SJSA1 (cell line): ENCODE measurements around the gene CAV2. TPM values are rescaled to one million over a fixed set of nuclear protein-coding genes. Genes with fewer than 3 reads are reported as not detected.

Experiments
- DNase-seq, 2 experiments: peaks; one replicate each; pipeline ENCODE4 v3.0.0-alpha.2; 2015 to 2020; ENCODE audit warnings: low spot score in 2 of 2, low read depth in 1 of 2
- H3K27ac ChIP-seq: fragments of 250-450 bp; sonication (Bioruptor Pico); 2 replicates; pipeline ENCODE4 v1.5.1; 2020; ENCODE audit warnings: mild to moderate bottlenecking, moderate library complexity
- H3K27me3 ChIP-seq: fragments of 250-450 bp; sonication (Bioruptor Pico); replicated peaks from 2 replicates; pipeline ENCODE4 v1.5.1; 2020; ENCODE audit warnings: mild to moderate bottlenecking, moderate library complexity
- H3K36me3 ChIP-seq: fragments of 250-450 bp; sonication (Bioruptor Pico); 2 replicates; pipeline ENCODE4 v1.5.1; 2020; ENCODE audit warnings: mild to moderate bottlenecking
- H3K4me1 ChIP-seq: fragments of 250-450 bp; sonication (Bioruptor Pico); replicated peaks from 2 replicates; pipeline ENCODE4 v1.6.1; 2021; ENCODE audit warnings: mild to moderate bottlenecking
- H3K4me3 ChIP-seq: fragments of 250-450 bp; sonication (Bioruptor Pico); 2 replicates; pipeline ENCODE4 v1.5.1; 2020; ENCODE audit warnings: mild to moderate bottlenecking
- H3K9me3 ChIP-seq: fragments of 250-450 bp; sonication (Bioruptor Pico); replicated peaks from 2 replicates; pipeline ENCODE4 v1.5.1; 2020; ENCODE audit warnings: mild to moderate bottlenecking
- total RNA-seq: library from RNA; depleted of rRNA; stranded (reverse); fragments of >200 nt; shearing (Covaris generic); gene quantifications from 2 replicates; pipeline ENCODE4 v1.2.3, GENCODE V29; 2014; rRNA removed

The CAV2 gene
- total RNA-seq, 1 experiment from 2014 or later: 130 TPM

DNA sequence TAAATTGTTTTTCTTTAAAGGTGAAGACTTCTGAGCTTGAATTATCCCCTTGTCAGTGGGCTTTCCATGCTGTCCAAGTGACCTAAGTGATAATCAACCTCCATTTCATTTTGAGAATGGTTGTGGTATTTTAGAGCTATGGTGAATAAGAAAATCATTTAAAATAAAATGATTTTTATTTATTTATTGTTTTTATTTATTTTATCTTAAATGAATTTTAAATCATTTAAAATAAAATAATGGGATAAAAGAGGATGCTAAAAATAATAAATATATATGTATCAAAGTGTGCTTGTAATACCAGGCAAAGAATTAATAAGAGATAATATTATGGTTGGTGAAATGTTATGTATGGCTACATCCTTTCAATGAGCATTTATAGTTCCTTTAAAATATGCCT is 49.8 kb downstream of the CAV2 start:
- H3K4me1 ChIP-seq: peaks cover 30% of the 10 kb centered on the region

DNA sequence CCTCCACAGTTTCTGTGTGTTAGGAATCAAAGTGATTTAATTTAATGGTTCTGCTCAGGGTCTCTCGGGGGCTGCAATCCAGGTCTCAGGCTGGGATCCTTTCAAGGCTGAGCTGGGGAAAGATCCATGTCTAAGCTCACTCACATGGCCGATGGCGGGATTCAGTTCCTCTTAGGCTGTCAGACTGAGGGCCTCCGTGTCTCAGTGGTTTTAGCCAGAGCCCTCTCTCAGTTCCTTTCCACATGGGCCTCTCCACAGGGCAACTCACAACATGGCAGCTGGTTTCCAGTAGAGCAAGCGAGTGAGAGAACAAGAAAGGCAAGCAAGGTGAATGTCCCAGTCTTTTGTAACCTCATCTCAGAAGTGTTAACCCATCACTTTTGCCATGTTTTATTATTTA is 52.2 kb downstream of the CAV2 start:
- DNase-seq: no peak
- H3K9me3 ChIP-seq: no peaks in the 10 kb centered on the region
- H3K36me3 ChIP-seq: peaks cover 40% of the 10 kb centered on the region
- H3K4me3 ChIP-seq: no peak overlapping the region
- peaks cover 11% of the 10 kb centered on the region; the same call in 1 of the 2 replicates for H3K4me1 ChIP-seq
- no peaks in the 10 kb centered on the region for H3K27me3 ChIP-seq
- no peak overlapping the region for H3K27ac ChIP-seq

More for the DNA sequence above, 49.8 kb downstream of the CAV2 start:
- Histone ChIP-seq H3K36me3 (peaks cover 37% of the 10 kb centered on the region), H3K27me3 (no peaks in the 10 kb centered on the region), H3K9me3 (no peaks in the 10 kb centered on the region), H3K4me3 (no peak overlapping the region), H3K27ac (no peak overlapping the region)
- no peak for DNase-seq

GRCh38 chr7:116552602-116553001 is 53.1 kb downstream of the CAV2 start:
- H3K36me3 ChIP-seq: peaks cover 34% of the 10 kb centered on the region

DNA sequence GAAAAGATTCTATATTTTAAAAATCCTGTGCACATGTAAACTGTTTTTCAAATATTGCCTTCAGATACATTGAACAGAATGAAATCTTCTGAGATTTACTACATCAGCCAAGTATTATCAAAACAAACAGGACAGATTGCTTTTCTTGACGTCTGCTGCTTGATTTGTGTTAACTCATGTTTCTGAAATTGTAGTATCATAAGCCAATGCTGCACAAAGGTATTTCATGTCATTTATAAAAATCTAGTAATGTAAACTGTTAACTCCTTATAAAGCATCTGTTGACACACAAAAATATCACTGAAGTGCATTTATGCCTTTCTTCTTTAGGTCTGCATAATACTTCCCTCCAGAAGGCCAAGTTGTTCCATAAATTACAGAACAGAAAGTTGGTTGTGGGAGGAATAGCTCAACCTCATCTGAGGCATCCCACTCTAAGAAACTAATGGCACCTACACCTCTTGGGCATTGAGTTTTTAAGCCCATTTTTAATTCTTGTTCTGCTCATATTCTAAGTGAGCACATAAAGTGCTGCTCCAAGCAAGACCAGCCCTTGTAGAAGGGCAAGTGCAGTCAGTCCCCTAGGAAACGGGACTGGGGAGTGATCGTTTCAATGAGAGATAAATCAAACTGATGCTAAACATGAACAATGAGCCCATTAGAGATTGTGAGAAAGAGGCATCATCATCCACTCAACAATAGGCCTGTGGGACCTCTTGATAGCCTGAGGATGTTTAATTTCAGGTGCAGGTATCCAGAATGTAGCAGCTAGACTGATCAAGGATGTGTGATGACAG is 53.8 kb downstream of the CAV2 start:
- Histone ChIP-seq H3K36me3 (peaks cover 29% of the 10 kb centered on the region), H3K4me3 (no peak overlapping the region), H3K27me3 (no peaks in the 10 kb centered on the region), H3K27ac (no peak overlapping the region), H3K9me3 (no peaks in the 10 kb centered on the region), H3K4me1 (0 out of 2 replicates have a peak, but pooled peaks cover 5% of the 10 kb centered on the region)
- DNase-seq: no peak

More at GRCh38 chr7:116552602-116553001, 53.1 kb downstream of the CAV2 start:
- Histone ChIP-seq H3K4me1 (0 out of 2 replicates have a peak, but pooled peaks cover 5% of the 10 kb centered on the region), H3K27me3 (no peaks in the 10 kb centered on the region), H3K4me3 (no peak overlapping the region), H3K9me3 (no peaks in the 10 kb centered on the region), H3K27ac (no peak overlapping the region)
- DNase-seq: no peak

DNA sequence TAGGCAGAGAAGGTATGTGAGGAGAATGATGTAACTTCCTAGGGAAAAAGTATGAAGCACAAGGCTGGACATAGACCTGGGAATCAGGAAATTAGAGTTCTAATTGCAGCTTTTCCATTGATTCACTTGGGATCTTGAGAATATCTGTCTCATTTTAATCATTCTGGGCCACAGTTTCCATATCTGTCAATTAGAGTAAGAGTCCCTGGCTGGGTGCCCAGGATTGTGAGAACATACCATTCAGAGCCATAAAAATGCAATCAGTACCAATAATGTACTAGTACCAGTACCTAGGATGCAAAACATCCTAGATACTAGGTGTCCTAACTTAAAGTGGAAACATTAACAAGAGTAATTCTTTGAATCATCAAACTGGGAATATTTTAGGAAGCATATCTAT is 54.9 kb downstream of the CAV2 start:
- H3K4me1 ChIP-seq: 0 out of 2 replicates have a peak, but pooled peaks cover 5% of the 10 kb centered on the region
- no peak overlapping the region for H3K4me3 ChIP-seq
- DNase-seq: no peak
- H3K36me3 ChIP-seq: peaks cover 30% of the 10 kb centered on the region
- H3K27me3 ChIP-seq: no peaks in the 10 kb centered on the region
- H3K9me3 ChIP-seq: no peaks in the 10 kb centered on the region
- no peak overlapping the region for H3K27ac ChIP-seq

DNA sequence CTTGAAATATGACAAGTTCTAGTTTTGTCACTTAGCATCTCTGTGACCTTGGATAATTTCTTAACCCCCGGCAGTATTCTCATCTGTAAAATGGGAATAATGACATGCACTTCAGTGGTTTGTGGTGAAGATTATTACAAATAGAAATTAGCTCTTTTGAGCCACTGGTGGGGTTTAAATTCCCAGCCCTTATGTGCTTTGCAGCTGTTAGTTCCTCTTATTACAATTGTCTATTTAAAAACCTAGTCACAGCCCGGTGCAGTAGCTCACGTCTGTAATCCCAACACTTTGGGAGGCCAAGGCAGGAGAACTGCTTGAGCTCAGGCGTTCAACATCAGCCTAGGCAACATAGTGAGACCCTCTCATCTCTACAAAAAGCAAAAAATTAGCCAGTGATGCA is 55.4 kb downstream of the CAV2 start:
- Histone ChIP-seq H3K27ac (no peak overlapping the region), H3K27me3 (no peaks in the 10 kb centered on the region), H3K36me3 (peaks cover 32% of the 10 kb centered on the region), H3K4me3 (no peak overlapping the region), H3K4me1 (0 out of 2 replicates have a peak, but pooled peaks cover 5% of the 10 kb centered on the region), H3K9me3 (no peaks in the 10 kb centered on the region)
- DNase-seq: no peak

DNA sequence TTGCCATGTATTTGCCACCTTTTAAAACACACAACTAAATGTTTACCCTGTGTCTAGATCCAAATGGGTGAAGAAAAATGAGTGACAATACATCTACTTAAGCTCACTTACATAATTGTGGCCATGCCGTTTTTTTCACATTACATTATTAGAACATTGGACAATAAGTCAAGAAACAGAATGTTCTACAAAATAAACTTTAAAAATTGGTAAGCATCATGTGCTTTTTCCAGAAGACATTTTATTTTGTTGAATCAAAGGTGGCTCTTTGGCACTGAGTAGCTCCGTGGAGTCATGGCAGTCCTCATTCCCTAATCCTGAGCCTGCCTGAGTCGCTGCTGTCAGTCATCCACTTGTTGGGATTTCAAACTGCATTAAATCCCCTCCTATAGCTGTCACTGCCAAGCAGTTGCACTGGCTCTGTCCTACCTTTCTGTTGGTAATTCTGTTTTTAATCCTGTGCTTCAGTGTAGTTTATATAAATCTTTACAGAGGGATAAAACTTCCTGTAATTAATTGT is 57.6 kb downstream of the CAV2 start:
- no peak overlapping the region for H3K4me3 ChIP-seq
- peaks cover 34% of the 10 kb centered on the region for H3K36me3 ChIP-seq
- H3K9me3 ChIP-seq: no peaks in the 10 kb centered on the region
- H3K27ac ChIP-seq: no peak overlapping the region
- H3K4me1 ChIP-seq: 0 out of 2 replicates have a peak, but pooled peaks cover 5% of the 10 kb centered on the region
- DNase-seq: no peak
- no peaks in the 10 kb centered on the region for H3K27me3 ChIP-seq

- no peak for DNase-seq
- Histone ChIP-seq H3K9me3 (no peaks in the 10 kb centered on the region), H3K27ac (no peak overlapping the region), H3K4me1 (no peaks in the 10 kb centered on the region), H3K36me3 (peaks cover 29% of the 10 kb centered on the region), H3K4me3 (no peak overlapping the region), H3K27me3 (no peaks in the 10 kb centered on the region; the same call in 1 of the 2 replicates)
Measured at GRCh38 chr7:116557901-116558300, 58.4 kb downstream of the CAV2 start.

Other genes starting within 250 kb of the CAV2 start
- gene CAV1, start 25.3 kb downstream of the CAV2 start, total RNA-seq: 118 and 154 TPM in 2 replicates
- 5.2 and 8.3 TPM in 2 replicates for gene MET, start 172.5 kb downstream of the CAV2 start, total RNA-seq